Fibroblast of skin of back (primary cell): ENCODE data around the gene CCL1. TPM values are rescaled to one million over a fixed set of nuclear protein-coding genes. Genes with fewer than 3 reads are reported as not detected.

Experiments
- DNase-seq: peaks from one replicate; pipeline ENCODE4 v3.0.0-alpha.2; 2013
- polyA plus RNA-seq, 2 experiments: library from polyadenylated mRNA; unstranded; fragments of 120-200 nt; gene quantifications; one replicate each; pipeline ENCODE4 v1.2.1, GENCODE V29; 2013; ENCODE audit not compliant: insufficient read length in 2 of 2

CCL1 gene, protein sequence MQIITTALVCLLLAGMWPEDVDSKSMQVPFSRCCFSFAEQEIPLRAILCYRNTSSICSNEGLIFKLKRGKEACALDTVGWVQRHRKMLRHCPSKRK
- polyA plus RNA-seq (2013, experiment 1 of 2; ENCODE audit: insufficient read length): not detected
- not detected for polyA plus RNA-seq (2013, experiment 2 of 2; ENCODE audit: insufficient read length)

GRCh38 chr17:34363183-34363661 is at the start of gene CCL1:
Gene CCL1, minus strand, starts transcription at chr17:34363233. Its CDS starts 72 bp downstream, at chr17:34363161.
- no peak for DNase-seq

- DNase-seq: no peak
Observed at GRCh38 chr17:34412534-34412933, 49.5 kb upstream of the CCL1 start.

GRCh38 chr17:34411646-34412421 is 48.8 kb upstream of the CCL1 start:
- DNase-seq: no peak

DNA sequence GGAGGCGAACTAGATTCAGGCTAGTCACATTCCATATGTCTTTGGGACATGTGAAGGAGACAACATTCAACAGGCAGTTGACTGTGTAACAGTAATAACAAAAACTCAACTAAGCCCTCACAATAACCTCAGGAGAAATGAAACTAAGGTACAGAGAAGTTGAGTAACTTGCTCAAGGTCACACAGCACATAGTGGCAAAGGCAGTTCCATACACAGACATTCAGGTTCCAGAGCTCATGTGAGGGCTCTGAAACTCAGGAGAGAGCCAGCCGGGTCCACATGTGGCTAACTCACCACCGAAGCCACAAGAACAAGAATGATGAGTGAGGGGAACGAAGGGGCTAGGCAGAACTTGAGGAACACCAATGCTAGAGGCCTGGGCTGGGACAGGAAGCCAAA is 46.3 kb upstream of the CCL1 start:
- DNase-seq: no peak

- no peak for DNase-seq
Observed at GRCh38 chr17:34408439-34408838, 45.4 kb upstream of the CCL1 start.

DNA sequence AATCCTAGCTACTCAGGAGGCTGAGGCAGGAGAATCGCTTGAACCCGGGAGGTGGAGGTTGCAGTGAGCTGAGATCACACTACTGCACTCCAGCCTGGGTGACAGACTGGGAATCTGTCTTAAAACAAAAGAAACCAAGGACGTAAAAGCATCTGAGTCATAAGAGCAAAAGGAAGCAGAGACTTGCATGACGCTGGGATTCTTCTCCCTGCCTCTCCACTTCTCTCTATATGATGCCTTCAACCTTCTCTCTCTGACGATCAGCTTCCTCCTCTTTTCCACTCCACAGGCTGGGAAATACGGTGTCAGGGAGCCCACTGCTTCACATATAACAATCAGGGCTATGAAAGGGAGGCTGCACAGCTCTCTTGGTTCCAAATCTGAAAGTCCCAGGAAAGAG is 43.2 kb upstream of the CCL1 start:
- no peak for DNase-seq

GRCh38 chr17:34403006-34403405 is 40.0 kb upstream of the CCL1 start:
- DNase-seq: no peak

GRCh38 chr17:34401165-34401564 is 38.1 kb upstream of the CCL1 start:
- DNase-seq: no peak

DNA sequence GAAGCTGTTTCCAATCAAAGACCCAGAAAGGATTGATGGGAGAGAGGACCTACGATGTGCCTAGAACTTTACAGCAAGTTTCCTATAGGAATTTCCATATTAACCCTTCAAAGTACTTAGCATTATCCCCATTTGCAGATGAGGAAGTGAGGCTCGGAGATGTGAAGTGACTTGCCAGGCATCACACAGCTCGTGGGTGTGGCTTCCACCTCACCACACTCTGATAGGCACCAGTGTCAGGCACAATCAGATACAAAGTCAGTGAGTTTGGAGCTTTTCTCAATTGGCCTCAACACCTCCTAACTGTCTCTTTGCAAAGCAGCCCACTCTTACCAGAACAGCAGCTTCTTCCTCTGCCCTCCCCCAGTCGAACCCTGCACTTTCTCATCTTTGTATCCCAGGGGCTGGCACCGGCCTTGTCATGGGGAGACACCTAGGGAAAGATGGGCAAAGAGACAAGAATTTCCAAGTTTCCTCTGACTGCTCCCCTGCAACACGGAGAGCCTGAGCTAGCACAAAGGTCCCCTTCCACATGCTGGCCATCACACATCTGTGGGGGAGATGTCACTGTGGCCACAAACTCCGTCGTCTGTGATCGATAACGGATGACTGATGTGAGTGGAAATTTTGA is 37.4 kb upstream of the CCL1 start:
- no peak for DNase-seq

- DNase-seq: no peak
Observed at GRCh38 chr17:34399725-34400124, 36.7 kb upstream of the CCL1 start.

DNA sequence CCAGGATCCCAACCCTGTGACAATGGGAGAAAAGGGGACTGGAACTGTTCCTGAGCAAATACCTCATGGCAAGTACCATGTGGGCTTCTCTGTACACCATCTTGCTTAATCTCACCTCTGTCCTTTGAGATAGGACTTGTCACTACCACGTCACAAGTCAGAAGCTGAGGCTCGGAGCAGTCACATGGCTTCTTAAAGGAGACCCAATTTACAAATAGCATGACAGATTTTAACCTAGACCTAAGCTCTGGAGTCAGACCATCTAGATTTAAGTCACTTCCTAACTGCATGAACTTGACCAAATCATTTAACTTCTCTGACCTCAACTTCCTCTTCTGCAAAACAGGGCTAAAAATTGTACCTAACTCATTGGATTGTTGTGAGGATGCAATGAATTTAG is 36.0 kb upstream of the CCL1 start:
- no peak for DNase-seq

- DNase-seq: no peak
Observed at GRCh38 chr17:34397265-34397664, 34.2 kb upstream of the CCL1 start.

GRCh38 chr17:34393401-34393800 is 30.4 kb upstream of the CCL1 start:
- DNase-seq: no peak

DNA sequence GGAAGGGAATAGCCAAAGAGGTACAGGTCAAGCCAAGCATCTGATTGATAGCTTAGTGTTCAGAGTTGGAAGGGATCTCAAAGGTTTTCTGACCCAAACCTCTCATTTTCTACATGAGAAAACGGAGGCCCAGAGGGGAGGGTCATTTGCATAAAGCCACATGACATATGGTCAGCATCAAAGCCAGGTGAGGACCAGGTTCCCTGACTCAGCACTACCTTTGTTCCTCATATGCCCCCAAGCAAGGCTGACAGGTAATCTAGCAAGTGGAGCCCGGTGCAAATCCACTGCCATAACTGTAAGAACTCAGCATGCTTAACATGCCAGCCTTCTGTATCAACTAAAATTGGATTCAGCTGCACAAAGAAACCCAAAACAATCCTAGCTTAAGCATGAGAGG is 28.2 kb upstream of the CCL1 start:
- DNase-seq: no peak

GRCh38 chr17:34390649-34391048 is 27.6 kb upstream of the CCL1 start:
- DNase-seq: no peak

DNA sequence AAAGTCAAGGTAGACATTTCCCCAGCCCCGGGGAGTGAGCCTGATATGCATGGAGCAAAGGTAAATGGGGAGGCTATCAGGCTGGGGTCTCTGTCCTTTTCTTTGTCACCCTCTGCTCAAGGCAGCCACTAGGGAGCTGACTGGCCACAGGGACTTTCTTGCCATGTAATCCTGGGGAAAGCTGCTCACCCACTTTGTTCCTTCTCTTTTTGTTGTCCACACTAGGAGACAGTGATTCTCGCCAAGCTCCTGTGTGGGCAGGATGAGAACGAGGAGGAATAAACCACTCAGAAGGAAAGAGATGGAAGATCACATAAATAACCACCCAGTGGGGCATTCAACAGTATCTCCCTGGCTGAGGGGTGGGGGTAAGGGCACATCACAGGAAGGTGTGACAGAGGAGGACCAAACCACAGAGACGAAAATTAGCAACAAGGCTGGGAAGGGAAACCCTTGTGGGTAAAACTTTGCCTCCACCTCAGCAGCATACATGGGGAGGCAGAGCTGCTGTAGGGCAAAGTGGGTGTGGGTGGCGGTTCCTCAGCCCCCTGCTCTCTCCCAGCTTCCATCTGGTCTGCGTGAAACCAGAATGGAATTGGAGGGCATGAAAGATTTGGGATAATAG is 26.2 kb upstream of the CCL1 start:
- DNase-seq: no peak

DNA sequence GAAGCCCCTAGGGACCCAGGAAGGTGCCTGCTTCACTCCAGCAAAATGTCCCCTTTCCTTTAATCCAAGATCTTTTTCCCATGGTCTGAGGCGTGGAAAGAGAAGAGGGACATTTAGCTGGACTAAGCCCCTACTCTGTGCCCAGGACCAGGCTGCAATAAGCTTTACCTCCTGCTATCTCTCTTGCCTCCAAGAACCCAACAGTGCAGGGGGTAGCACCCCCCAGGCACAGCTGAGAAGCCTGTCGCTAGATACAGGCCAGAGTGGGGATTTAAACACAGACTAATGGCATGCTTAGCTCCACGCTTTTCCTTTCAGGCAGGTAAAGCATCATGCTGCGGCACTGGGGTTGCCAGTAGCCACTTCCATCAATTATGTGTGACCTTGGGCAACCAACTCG is 24.5 kb upstream of the CCL1 start:
- DNase-seq: no peak

DNA sequence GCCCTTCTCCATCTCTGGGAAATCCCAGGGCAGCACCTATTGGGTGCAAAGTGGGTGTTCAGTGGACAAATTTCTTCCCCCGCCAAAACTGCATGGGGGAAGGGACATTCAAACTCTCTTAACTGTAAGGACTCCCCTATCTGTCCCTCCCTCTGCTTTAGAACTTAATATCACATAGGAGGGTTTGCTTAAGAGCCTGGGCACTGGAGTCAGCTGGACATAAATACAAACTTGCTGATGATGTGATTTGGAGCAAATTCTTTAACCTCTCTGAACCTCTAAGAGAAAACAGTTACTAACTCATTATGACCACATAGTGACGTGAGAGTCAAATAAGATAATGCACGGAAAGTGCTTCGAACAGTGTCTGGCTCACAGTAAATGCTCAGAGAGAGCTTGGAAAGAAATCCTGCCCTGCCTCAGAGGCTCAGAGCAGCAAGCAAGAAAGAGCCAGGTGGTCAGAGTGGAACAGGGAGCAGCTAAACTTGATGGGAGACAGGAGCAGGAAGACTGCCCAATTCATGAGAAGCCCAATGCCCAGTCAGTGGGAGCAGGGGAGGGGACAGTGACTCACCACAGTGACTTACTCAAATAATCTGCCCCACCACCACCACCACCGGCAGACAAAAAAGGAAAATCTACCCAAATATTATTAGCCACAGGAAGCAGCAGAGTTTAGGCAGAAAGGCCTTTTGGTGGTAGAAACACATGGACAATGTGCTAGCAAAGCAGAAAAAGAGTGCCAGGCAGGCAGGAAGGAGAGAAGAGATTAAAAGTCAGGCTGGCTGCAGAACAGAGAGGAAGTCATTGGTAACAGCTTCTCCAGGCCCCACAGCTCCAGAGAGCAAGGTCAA is 23.9 kb upstream of the CCL1 start:
- DNase-seq: peak; percentile 22

DNA sequence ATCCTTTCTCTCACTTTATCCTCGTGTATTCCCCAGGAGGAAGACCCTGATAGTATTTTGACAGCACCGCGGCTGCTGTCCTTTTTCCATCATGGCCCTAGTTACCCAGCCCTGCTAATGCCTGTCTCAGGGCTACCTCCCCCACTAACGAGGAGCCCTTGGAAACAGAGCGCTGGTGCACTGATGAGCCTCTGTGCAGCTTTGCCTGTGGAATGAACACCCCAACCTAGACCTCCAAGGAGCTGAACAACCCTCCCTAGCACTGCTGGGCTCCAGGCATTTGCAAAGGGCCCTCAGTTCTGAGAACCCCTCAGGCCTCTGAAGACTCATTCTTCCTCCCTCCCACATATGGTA is 23.3 kb upstream of the CCL1 start:
- DNase-seq: no peak

DNA sequence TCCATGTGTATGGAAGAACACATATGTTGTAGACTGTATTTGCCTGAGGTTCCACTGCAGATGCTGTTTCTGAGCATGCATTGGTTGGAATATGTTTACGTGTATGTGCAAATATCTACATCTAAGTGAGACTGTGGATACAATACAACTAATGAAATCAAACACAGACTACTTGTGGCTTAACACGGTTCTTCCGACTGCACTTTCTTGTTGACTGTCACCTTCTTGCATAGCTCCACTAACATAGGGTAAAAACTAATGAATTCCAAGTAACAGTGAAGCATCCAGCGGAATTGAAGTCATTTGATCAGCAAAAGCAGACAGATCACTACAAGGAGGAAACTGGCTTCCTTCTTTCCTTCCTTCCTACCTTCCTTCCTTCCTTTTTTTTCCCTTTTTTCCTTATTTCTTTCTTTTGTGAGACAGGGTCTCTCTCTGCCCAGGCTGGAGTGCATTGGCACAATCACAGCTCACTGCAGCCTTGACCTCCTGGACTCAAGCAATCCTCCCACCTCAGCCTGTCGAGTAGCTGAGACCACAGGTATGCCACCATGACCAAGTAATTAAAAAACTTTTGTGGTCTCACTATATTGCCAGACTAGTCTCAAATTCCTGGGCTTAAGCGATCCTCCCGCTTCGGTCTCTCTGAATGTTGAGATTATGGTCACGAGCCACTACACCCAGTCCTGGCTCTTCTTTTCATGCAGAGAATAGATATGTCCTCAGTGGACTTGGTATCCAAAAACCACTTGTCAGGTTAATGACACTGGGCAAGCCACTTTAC is 22.0 kb upstream of the CCL1 start:
- no peak for DNase-seq

- no peak for DNase-seq
Observed at GRCh38 chr17:34384271-34384670, 21.2 kb upstream of the CCL1 start.

- no peak for DNase-seq
Observed at GRCh38 chr17:34383216-34383615, 20.2 kb upstream of the CCL1 start.
